LHCN-M2 (cell line): ENCODE results near the gene ASCL4. TPM values are rescaled to one million over a fixed set of nuclear protein-coding genes. Genes with fewer than 3 reads are reported as not detected.

Experiments used
- total RNA-seq: library from RNA; depleted of rRNA; stranded (reverse); fragments of >200 nt; gene quantifications from 2 replicates; pipeline ENCODE4 v1.2.3, GENCODE V29; 2014; rRNA removed

Gene ASCL4
- total RNA-seq, 1 experiment from 2014 or later = not detected

Other genes with a start within 250 kb of the ASCL4 start
- gene PWP1, start 88.9 kb upstream of the ASCL4 start, total RNA-seq = 99.9 and 153 TPM in 2 replicates
- gene PRDM4, start 13.6 kb upstream of the ASCL4 start, total RNA-seq = 38.7 and 40.7 TPM in 2 replicates